Pancreas (tissue), 10 donors: ENCODE data around the gene JUN. TPM values are rescaled to one million over a fixed set of nuclear protein-coding genes. Genes with fewer than 3 reads are reported as not detected.

ENCODE experiments used
- ATAC-seq, 4 donors: fragments of 200-7000 bp; cut with Tn5 transposase; one replicate each; pipeline versions ENCODE4 v1.8.0 to v1.9.1; 2020; ENCODE audit warnings: mild to moderate bottlenecking in 4 of 4, moderate library complexity in 4 of 4
- DNase-seq, 6 donors: peaks; one replicate each; pipeline ENCODE4 v3.0.0-alpha.2; 2020
- FAIRE-seq: peaks from 2 replicates; lab custom pipeline; 2012; peaks lifted over from hg19 to GRCh38; lab: Jason Lieb, UNC
- H3K27ac ChIP-seq, 4 donors: fragments of 200-600 bp; sonication (generic); 1 replicate in 3 of 4; 2 replicates in 1 of 4; pipeline versions ENCODE4 v1.5.0 to v1.8.0; 2020
- H3K27me3 ChIP-seq, 4 donors: fragments of 200-600 bp; one replicate each; pipeline ENCODE4 v1.8.0; 2021
- H3K36me3 ChIP-seq, 3 donors: fragments of 200-600 bp; sonication (generic) in 1 of 3; one replicate each; pipeline versions ENCODE4 v1.5.0 to v1.8.0; 2020 to 2021
- H3K4me1 ChIP-seq, 3 donors: fragments of 200-600 bp; one replicate each; pipeline ENCODE4 v1.8.0; 2021
- H3K4me3 ChIP-seq, 4 donors: fragments of 200-600 bp; sonication (generic) in 2 of 4; one replicate each; pipeline versions ENCODE4 v1.5.0 to v1.8.0; 2020 to 2021
- H3K9me3 ChIP-seq, 4 donors: fragments of 200-600 bp; one replicate each; pipeline ENCODE4 v1.8.0; 2021
- CTCF ChIP-seq, 4 donors: fragments of 200-600 bp; sonication (generic) in 3 of 4; IDR thresholded peaks; one replicate each; pipeline versions ENCODE4 v1.5.0 to v1.8.0; 2021; ENCODE audit warnings: antibody characterized with exemption in 4 of 4
- WGBS, 2 donors: extraction: QIAGEN DNeasy Blood & Tissue Kit; methylation state at CpG; one replicate each; pipeline ENCODE4 v1.1.7; 2013; 5-methylcytosine and 5-hydroxymethylcytosine counted together
- intact Hi-C, 3 donors: fragments of 100-400 bp; cut with DNase I; formaldehyde crosslinking; loops; one replicate each; pipeline versions ENCODE4 v1.11.1 to v1.14.2; 2022
- polyA plus RNA-seq, 2 donors: library from polyadenylated mRNA; stranded (reverse); fragments of 200-250 nt; gene quantifications; one replicate each; pipeline ENCODE4 v1.2.3, GENCODE V29; 2013
- total RNA-seq, 6 donors: library from RNA; stranded (reverse); fragmentation: NEBNext Ultra II Directional in 4 of 6; extraction: Animal tissue kit (Norgen Biotek cat#: 25700) in 4 of 6; gene quantifications; one replicate each; pipeline versions ENCODE4 v1.2.1 to v1.2.4, GENCODE V29; 2021 to 2023
- donor health status: healthy with polysubstance abuse.
- donor health status: DM: no; HTN: no; CAD: no; lungs with moderate emphysema.
- donor health status: DM: no; HTN: no; CAD: no.
- donor health status: control.
- donor health status: control.
- donor health status: Bipolar disorder and iron deficiency.
- donor health status: DM: yes; HTN: yes; CAD: no.
- donor health status: DM: no; HTN: no; CAD: no.
- donor health status: DM: no; HTN: no; CAD: no.
- donor health status: DM: yes; HTN: yes; CAD: no.

Gene JUN
- total and polyA plus RNA-seq, 8 donors, result 45.0 to 134 (median 86.2) TPM

- no peaks in the 10 kb centered on the region for H3K36me3 ChIP-seq
- WGBS, 2 donors, result 74 to 92% methylated on average over 1 of the region's 1 CpG
- intact Hi-C loops, result no loop called here
- peak overlapping the region; percentile 43 to 82 (median 63) for H3K27ac ChIP-seq
- no peak overlapping the region for H3K4me3 ChIP-seq
- FAIRE-seq (no peak), DNase-seq (no peak), ATAC-seq (no peak)
- no peaks in the 10 kb centered on the region for H3K27me3 ChIP-seq
- no peak for TF ChIP-seq CTCF (IDR thresholded peaks at IDR 0.05)
- peaks cover 3 to 15% (median 4%) of the 10 kb centered on the region in 3 donors for H3K4me1 ChIP-seq
- no peaks in the 10 kb centered on the region for H3K9me3 ChIP-seq
These were observed 9.8 kb downstream of the JUN start for GRCh38 chr1:58774027-58774426.

- no peak overlapping the region for H3K4me3 ChIP-seq
- FAIRE-seq (no peak), ATAC-seq (peak; percentile 91 to 95 (median 94)), DNase-seq (peak; percentile 63 to 86 (median 78))
- intact Hi-C loops, result no loop called here
- no peaks in the 10 kb centered on the region for H3K9me3 ChIP-seq
- TF ChIP-seq CTCF (IDR thresholded peaks at IDR 0.05), result no peak
- no peaks in the 10 kb centered on the region for H3K27me3 ChIP-seq
- H3K36me3 ChIP-seq, result no peaks in the 10 kb centered on the region
- peak overlapping the region; percentile 43 to 82 (median 63) for H3K27ac ChIP-seq
- WGBS, 2 donors, result 2% methylated on average over 3 of the region's 3 CpGs
- peaks cover 3 to 15% (median 4%) of the 10 kb centered on the region in 3 donors for H3K4me1 ChIP-seq
These were observed 10.4 kb downstream of the JUN start for GRCh38 chr1:58773406-58773840.

- no peaks in the 10 kb centered on the region for H3K9me3 ChIP-seq
- no peak overlapping the region for H3K4me3 ChIP-seq
- intact Hi-C loops, result no loop called here
- no peak for TF ChIP-seq CTCF (IDR thresholded peaks at IDR 0.05)
- no peak for DNase-seq
- H3K27ac ChIP-seq, result no peak overlapping the region
- FAIRE-seq, result no peak
- H3K27me3 ChIP-seq, result no peaks in the 10 kb centered on the region
- H3K36me3 ChIP-seq, result no peaks in the 10 kb centered on the region
- no peak for ATAC-seq
- peaks cover 3 to 15% (median 4%) of the 10 kb centered on the region in 3 donors for H3K4me1 ChIP-seq
- 47 to 62% methylated on average over 9 of the region's 9 CpGs for WGBS, 2 donors
These were observed 14.0 kb downstream of the JUN start for GRCh38 chr1:58769809-58770320.

- peak; percentile 70 to 88 (median 78) for TF ChIP-seq CTCF (IDR thresholded peaks at IDR 0.05)
- Histone ChIP-seq H3K4me1 (peaks cover 3 to 14% (median 4%) of the 10 kb centered on the region in 3 donors), H3K9me3 (no peaks in the 10 kb centered on the region), H3K27ac (no peak overlapping the region), H3K27me3 (no peaks in the 10 kb centered on the region), H3K4me3 (no peak overlapping the region), H3K36me3 (no peaks in the 10 kb centered on the region)
- WGBS, 2 donors, result 21 to 24% methylated on average over 22 of the region's 22 CpGs
- FAIRE-seq, result no peak
- intact Hi-C loops, result no loop called here
- peak; percentile 44 to 61 (median 54) for ATAC-seq
- DNase-seq, result peak; percentile 53 to 94 (median 76)
These were observed 14.7 kb downstream of the JUN start for GRCh38 chr1:58768971-58769808.
